CD4-positive, alpha-beta T cell treated with Interleukin-1 beta for 1 hour (primary cell): ENCODE data around the gene SOX18.

Experiments
- DNase-seq, 2 donors: peaks; one replicate each; pipeline ENCODE4 v3.0.0-alpha.2; 2020 to 2022

Gene SOX18

DNA sequence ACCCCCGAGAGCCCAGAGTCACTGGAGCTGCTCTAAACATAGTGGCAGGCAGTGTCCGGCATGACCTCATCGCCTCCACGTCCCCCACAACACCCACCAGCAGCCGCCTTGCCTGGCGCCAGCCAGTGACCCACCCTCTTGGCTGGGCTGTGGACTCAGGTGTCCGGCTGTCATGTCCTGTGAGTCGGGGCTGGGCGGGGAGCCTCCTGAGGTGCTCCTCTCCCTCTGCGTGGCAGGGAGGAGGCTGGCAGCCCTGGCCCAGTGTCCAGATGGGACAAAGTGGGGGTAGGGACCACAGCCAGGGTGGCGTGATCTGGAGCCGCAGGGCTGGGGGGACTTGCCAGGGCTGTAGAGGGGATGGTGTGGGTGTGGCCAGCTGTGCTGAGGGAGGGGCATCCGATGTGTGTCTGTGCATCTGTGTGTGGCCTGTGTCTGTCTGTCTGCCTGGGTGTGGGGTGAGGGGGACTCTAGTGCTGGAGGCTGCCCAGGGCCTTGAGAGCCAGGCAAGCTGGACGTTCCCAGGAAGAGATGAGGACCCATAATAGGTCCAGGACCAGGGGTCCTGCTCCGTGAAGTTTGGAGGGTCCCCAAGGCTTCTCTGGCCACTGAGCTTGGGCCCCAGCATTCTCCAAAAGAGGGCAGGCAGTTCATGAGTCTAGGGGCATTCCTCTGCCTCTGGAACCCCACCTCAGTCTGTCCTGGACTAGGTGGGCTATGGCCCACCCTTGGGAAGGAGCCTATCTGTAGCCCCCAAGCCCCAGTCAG is 2.3 kb upstream of the SOX18 start:
- no peak for DNase-seq

DNA sequence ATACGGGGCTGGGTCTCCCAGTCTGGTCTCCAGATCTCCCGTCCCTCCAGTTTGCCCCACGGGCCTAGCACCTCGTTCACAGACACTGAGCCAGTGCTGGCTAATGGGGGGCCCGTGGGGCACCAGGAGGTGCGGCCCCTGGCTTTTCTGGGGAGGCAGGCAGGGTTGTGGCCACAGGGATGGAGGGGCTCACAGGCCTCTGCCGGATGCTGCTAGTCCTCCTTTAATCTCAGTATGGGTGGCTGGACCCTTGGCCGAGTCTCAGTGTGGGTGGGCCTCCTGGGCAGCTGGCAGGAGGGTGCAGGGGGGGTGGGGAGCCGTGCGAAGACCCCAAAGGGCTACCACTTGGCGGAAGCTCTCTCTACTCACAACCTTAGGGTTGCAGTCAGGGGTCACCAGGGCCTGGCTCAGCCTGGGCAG is 1.6 kb upstream of the SOX18 start:
- DNase-seq, result no peak

DNA sequence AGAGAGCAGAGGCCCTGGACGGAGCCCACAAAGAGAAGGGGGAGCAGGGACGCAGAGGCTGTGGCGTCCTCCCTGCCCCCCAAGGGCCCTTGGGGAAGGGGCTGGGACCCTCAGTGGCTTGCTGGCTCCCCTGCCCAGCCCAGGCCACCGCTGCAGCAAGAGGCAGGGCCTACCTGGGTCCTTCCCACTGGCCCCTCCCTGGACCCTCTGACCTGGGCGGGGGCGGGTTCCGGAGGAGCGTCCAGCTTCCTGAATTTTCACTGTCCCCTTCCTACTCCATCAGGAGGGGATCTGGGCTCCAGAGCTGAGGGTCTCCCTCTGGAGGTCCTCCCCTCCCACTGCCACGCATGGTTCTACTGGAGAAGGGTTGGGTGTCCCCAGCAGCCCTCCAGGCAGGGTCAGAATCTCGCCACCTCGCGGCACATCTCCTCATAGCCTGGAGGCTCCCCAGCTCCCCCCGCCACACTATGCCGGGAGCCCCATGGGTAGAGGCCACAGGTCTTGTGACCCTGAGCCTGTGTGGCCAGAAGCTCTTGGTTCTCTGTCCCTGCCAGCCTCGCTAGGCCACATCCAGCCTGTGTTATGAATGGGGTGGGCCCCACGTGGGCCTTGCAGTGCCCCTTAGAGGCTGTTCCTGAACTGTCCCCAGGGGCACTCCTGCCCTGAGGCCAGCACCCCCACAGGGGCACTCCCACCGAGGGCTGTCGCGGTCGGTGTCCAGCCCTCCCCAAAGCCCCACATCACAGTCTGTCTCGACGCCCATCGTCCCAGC is 1.0 kb upstream of the SOX18 start:
- no peak for DNase-seq

- DNase-seq, result no peak
Observed at GRCh38 chr20:64049878-64050260, 430 bp upstream of the SOX18 start.

- DNase-seq, result no peak
Observed at GRCh38 chr20:64048402-64049044, 916 bp downstream of the SOX18 start.

- DNase-seq, result no peak
Observed at GRCh38 chr20:64047968-64048401, 1.5 kb downstream of the SOX18 start.

DNA sequence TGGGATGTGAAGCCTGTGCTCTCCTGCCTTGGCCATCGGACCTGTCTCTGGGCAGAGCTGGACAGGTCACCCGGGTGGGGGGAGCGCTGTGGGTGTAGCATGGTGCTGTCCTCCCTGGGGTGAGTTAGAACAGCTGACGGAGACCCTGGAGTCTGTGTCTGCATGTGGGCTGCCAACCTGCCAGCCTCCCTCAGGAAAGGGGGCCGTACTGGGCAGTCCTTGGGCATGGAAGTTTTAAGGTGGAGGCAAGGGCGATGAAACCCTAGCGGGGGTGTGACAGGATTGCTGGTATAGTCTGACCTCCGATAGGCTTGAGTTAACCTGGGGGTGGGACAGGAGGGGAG is 2.4 kb downstream of the SOX18 start:
- no peak for DNase-seq

- DNase-seq, result no peak
Observed at GRCh38 chr20:64045346-64046011, 4.0 kb downstream of the SOX18 start.

DNA sequence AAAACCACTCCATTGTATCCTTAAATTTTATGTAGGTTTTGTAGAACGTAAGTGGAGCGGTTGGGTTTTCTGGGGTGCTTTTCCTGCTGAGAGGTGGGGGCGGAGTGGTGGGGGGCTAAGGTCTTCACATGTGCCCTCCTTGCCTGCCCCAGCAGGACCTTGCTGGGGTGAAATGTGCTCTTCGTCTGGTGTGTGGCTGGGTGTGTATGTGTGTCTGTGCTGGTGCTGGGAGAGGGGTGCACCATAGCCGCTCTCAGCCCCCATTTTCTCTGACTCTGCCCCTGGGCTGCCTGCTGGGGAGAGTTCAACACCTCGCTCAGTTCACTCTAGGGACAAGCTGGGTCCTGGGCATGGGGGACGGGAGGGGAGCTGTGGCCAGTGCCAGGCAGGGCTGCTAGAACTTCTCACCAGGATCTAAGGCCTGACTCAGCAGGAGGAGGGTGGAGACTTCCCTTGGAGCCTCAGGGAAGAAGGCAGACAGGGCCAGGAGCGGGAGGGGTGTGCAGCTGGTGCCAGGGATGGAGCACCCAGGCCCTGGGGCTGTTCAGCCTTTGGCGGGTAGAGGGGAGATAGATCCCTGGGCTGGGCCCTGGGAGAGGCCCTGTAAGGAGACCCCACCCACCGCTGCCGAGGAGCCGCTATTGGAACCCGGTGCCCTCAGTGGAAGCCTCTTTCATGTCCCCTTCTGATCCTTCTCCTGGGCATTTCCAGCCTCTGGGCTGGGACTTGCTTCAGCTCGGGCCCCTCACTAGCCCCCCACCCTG is 4.8 kb downstream of the SOX18 start:
- no peak for DNase-seq

DNA sequence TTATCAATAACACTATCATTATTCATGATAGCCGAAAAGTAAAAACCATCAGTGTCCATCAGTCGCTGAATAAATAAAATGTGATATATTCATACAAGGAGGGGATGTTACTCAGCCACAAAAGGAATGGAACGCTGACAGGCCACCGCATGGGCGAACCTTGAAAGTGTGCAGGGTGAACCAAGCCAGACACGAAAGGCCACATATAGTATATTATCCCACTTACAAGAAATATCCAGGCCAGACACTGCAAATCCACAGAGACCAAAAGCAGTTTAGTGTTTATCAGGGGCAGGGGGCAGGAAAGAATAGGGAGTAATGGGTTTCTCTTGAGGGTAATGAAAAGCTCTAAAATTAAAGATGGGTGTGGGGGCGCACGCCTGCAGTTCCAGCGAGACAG is 5.7 kb downstream of the SOX18 start:
- no peak for DNase-seq

DNA sequence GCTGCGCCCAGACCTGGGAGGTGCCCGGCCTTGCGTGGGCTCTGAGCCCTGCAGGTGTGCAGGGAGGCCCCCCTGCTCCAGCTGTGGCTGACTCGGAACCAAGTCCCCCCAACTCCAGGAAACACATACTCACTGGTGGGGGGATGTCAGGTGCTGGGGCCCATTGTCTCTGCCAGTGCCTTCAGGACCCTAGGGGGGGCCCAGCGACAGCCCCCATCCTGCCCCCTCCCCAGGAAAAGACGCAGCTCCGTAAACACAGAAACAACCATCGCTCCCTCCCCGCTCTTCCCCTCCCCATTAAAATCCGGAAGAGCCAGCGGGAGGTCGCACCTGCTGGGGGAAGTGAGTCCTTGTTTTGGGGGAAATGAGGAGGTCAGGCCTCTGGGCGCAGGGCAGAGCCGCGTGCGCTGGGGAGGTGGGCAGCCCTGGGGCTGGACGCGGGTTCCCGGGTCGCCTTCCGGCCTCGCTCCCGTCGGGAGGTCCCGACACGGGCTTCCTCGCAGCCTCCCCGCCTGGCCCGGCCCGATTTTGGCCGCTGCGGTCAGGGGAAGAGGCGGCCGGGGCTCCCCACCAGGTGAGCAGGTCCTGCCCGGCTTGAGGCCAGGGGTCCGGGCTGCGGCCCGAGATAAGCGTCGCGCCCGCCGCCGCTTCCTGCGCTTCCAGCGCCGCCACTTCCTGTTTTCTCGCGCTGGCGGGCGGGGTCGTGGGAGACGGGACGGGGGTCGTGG is 7.2 kb downstream of the SOX18 start:
- no peak for DNase-seq

- DNase-seq, result no peak
Observed at GRCh38 chr20:64041781-64042053, 7.7 kb downstream of the SOX18 start.

- DNase-seq, result no peak
Observed at GRCh38 chr20:64041040-64041780, 8.2 kb downstream of the SOX18 start.

DNA sequence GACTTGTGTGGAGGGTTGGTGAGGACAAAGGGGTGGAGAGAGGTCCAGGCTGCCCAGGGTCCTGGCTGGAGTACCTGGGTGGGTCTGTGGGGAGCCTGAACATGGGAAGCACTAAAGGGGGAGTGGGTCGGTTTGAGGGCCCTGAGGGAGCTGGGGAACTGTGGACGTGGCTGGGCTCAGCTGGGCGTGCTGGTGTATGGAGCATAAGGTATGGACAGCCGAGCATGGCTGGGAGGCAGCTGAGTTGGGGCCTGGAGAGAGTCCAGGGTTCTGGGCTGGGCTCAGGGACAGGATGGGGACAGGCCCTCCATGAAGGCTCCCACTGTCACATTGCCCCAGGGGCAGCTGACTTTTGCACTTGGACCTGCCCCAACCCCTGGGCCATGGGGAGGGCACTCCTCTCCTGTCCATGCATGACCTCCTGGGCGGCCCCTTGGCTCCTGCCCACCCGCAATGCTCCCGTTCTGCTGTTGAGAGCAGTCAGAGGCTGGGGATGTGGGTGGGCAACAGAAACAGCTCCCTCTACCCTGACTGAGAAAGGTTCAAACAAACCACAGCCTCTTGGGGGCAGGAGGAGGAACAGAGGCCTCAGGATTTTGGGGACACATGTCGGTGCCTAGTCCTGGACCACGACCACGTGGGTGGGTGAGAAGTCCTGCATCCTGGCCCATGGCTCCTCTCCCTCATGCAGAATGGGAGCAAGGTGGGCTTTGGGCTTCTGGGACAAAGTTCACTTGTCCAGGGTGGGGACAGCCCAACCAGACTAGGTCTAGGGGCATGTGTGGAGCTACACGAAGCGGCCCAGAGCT is 9.0 kb downstream of the SOX18 start:
- DNase-seq, result no peak

- no peak for DNase-seq
Observed at GRCh38 chr20:64039293-64040160, 9.9 kb downstream of the SOX18 start.

GRCh38 chr20:64038565-64039292 is 10.7 kb downstream of the SOX18 start:
- peak; percentile 75 to 79 for DNase-seq

GRCh38 chr20:64038224-64038564 is 11.2 kb downstream of the SOX18 start:
- no peak for DNase-seq

DNA sequence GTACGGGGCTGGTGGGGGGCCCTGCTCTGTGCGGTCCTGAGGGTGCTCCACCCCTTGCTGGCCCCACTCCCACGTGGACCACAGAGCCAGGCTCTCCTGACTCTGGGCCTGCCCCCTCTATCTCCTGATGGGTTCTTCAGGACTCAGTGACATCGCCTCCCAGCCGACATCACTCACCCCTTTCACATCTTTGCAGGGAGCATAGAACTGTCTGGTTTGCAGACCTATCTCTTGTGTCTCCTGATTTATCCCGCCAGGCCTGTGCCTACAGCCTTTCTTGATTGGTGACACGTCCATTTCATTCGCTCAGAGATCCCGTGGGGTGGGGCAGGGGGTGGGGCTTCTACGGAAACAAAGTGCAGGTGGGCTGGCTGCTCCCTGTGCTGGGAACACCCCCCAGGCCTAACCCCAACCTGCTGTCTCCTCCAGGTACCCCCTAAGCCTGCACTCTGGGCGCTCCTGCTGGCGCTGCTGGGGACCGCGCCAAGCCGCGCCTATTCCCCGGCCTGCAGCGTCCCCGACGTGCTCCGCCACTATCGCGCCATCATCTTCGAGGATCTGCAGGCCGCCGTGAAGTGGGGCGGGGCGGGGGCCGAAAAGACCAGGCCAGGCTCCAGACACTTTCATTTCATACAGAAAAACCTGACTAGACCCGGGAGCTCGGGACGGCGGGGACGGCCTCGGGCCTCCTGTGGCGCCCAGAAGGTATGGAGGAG is 11.8 kb downstream of the SOX18 start:
- no peak for DNase-seq

- DNase-seq, result no peak
Observed at GRCh38 chr20:64037199-64037497, 12.3 kb downstream of the SOX18 start.
